Stimulated activated CD4-positive, alpha-beta T cell treated with anti-CD3 and anti-CD28 coated beads, Interleukin-1b, Interleukin-23, amount 100 ng/mL, for 1 hour (primary cell): ENCODE data around the gene BMP2K.

Source experiments
- DNase-seq, 2 donors: peaks; one replicate each; pipeline ENCODE4 v3.0.0-alpha.2; 2020; ENCODE audit warnings: low read depth in 2 of 2

BMP2K gene

GRCh38 chr4:78764498-78764961 is 11.6 kb upstream of the BMP2K start:
- no peak for DNase-seq

GRCh38 chr4:78765432-78766006 is 10.6 kb upstream of the BMP2K start:
- DNase-seq, result no peak

DNA sequence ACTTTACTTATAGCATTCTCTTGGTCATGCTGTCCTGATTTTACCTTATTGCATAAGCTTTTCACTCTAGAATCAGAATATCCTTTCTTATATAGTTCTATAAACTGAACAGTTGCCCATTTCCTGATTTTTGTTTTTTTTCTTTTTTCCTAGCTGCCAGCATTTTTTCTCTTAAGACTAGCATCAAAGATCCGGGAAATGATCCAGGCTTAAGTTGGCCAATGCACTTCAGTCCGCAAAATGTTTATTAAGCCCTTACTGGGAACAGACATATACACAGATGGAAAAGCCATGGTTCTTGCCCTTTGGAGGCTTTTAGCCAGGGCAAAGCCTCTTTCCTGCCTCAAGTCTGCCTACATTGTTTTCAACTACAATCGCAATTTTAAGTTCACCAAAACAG is 10.1 kb upstream of the BMP2K start:
- DNase-seq, result no peak

- no peak for DNase-seq
Observed at GRCh38 chr4:78766650-78767049, 9.5 kb upstream of the BMP2K start.

DNA sequence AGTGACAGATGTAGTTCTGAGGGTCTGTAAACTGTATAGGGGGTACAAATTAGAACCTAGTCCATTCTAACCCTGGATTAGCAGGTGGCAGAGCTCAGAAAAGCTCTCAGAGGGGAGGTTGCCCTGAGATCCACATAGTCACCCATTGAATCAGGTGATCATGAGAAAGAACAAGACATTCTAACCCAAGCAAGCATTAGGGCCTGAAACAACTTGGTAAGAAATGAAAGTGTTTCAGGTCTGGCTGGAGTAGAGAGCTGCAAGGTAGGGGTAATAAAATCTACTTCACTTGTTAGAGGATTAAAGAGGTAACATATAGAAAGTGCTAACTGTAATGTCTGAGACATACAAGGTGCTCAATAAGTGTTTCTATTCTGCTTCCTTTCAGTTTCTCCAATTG is 8.8 kb upstream of the BMP2K start:
- DNase-seq, result no peak

- DNase-seq, result no peak
Observed at GRCh38 chr4:78768452-78769180, 7.5 kb upstream of the BMP2K start.

DNA sequence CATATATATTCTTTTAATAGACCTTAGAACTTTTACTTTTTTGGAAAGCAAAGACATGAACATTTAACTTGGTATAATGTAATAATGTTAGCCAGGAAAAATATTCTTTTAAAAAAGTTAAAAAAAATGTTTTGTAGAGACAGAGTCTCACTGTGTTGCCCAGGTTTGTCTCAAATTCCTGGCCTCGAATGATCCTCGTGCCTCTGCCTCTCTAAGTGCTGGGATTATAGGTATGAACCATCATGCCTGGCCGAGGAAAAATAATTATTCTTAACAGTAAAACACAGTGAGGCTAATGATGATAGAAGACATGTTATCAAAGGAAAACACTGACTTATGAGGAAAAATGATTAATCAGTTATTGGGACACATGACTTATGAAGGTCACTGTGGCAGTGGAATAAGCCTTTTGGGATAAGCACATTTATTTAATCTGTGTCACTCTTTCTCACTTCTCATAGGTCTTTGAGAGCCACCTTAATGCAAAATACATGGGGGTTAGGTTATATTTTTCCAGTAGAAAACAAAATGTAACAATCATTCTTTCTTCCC is 6.0 kb upstream of the BMP2K start:
- no peak for DNase-seq

- DNase-seq, result no peak
Observed at GRCh38 chr4:78772526-78773091, 3.5 kb upstream of the BMP2K start.

GRCh38 chr4:78774417-78774816 is 1.7 kb upstream of the BMP2K start:
- DNase-seq, result no peak

- DNase-seq, result peak; percentile 67 to 68
Observed at GRCh38 chr4:78775303-78776078, 659 bp upstream of the BMP2K start.

DNA sequence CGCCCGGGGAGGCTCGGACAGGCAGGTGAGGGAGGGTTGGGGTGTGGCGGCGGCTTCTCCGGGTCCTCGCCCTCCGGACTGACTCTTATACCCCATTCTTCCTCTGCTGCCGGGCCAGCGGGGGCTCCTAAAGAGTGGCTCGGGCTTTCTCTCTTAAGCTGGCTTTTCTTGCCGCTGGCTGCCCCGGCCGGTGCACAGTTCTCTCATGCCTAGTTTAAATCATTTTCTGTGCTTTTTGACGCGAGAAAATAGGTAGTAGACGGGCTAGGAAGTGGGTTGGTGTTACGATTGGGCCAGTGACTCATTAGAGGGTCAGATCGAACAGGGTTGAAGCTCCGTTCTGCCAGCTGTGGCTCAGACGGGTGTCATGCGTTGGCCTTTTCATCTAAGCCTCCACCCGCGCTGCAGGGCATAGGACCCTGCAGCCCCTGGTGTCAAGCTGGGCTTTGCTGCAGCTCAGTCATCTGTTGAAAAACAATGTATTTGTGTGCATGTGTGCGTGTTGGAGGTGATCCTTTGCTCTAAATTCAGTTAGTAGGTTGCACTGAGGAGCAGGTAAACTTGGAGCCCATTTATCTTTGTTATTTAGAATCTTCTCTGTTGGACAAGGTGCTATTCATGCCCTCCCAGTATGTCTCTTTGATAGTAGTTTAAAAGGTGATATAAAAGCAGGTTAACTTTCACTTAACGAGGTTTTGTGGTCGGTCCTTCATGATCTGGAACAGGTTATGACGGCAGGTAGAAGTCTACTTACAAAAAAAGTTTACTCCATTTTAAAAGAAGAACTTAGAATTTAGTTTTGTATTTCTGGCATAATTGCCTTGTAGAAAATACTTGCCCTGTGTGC is 802 bp downstream of the BMP2K start:
- DNase-seq, result peak in 1 of 2 donors; percentile 6

GRCh38 chr4:78777576-78777940 is 1.4 kb downstream of the BMP2K start:
- DNase-seq, result no peak

DNA sequence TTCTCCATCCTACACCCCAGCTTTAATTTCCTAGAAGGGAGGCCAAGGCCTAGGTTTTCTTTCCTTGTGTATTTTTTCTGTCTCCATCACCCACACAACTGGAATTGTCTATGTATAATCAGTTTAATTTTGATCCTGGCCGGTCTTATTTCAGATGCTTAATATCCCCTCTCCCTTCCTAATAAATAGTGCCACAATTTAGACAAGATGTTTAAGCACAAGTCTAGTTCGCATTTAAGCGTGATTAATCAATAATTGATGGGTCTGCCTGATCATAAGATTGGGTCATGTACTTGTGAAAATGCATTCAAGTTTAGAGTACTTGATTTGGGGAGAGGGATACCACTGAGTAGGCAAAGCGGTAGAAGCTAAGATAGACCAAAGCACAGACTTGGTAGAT is 2.4 kb downstream of the BMP2K start:
- DNase-seq, result no peak

GRCh38 chr4:78779280-78779679 is 3.1 kb downstream of the BMP2K start:
- no peak for DNase-seq

DNA sequence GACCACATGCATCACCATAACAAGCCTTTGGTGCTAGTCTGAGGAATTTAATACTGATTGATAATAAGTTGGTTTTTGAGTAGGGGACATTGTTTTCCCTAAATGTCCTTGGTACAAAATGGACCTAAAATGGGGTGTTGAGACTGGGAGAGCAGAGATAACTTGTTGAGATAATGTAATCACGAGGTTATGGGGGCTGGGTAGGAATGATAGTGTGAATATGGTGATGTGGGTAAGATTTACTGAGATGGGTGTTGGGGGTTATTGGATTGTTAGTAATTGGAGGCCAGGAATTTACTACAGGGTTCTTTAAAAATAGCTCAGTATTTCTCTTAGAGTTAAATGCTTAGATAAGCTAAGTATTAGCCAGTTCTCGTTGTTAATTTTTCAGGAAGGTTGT is 3.9 kb downstream of the BMP2K start:
- no peak for DNase-seq

GRCh38 chr4:78781139-78781538 is 5.0 kb downstream of the BMP2K start:
- DNase-seq, result no peak

GRCh38 chr4:78781924-78782323 is 5.8 kb downstream of the BMP2K start:
- no peak for DNase-seq

- no peak for DNase-seq
Observed at GRCh38 chr4:78784236-78784865, 8.2 kb downstream of the BMP2K start.

- DNase-seq, result no peak
Observed at GRCh38 chr4:78787392-78788006, 11.3 kb downstream of the BMP2K start.
